Muscle of leg (tissue), 11 donors: ENCODE measurements around the gene CTNNA2. TPM values are rescaled to one million over a fixed set of nuclear protein-coding genes. Genes with fewer than 3 reads are reported as not detected.

Experiments
- DNase-seq: peaks from one replicate; pipeline ENCODE4 v3.0.0; 2013
- H3K27ac ChIP-seq: one replicate; pipeline ENCODE4 v1.5.1; 2013; ENCODE audit warnings: mild to moderate bottlenecking, low read length, control low read depth
- H3K27me3 ChIP-seq: one replicate; pipeline ENCODE4 v1.6.1; 2013; ENCODE audit warnings: low read length; ENCODE audit not compliant: control insufficient read depth, insufficient read depth
- H3K36me3 ChIP-seq: one replicate; pipeline ENCODE4 v1.6.1; 2013; ENCODE audit warnings: low read length; ENCODE audit not compliant: control insufficient read depth, insufficient read depth
- H3K4me1 ChIP-seq: one replicate; pipeline ENCODE4 v1.6.1; 2013; ENCODE audit warnings: low read length; ENCODE audit not compliant: control insufficient read depth, insufficient read depth
- H3K4me3 ChIP-seq: one replicate; pipeline ENCODE4 v1.5.1; 2013; ENCODE audit warnings: low read length, control low read depth
- H3K9me3 ChIP-seq: replicated peaks from 2 replicates; pipeline ENCODE4 v1.6.1; 2013; ENCODE audit warnings: low read depth, low read length; ENCODE audit not compliant: control insufficient read depth
- WGBS: methylation state at CpG from one replicate; pipeline ENCODE4 v1.1.5; 2013; ENCODE audit warnings: missing lambda C conversion rate; ENCODE audit not compliant: insufficient coverage; 5-methylcytosine and 5-hydroxymethylcytosine counted together
- polyA plus RNA-seq, 8 donors: library from polyadenylated mRNA; unstranded; fragments of 120-200 nt; gene quantifications; one replicate each; pipeline versions ENCODE4 v1.2.1 to v1.2.3, GENCODE V29; 2013; ENCODE audit warnings: inconsistent platforms in 1 of 8, low replicate concordance in 1 of 8; ENCODE audit not compliant: insufficient read length in 8 of 8, insufficient read depth in 1 of 8
- total RNA-seq: library from RNA; stranded (reverse); fragments of 120-200 nt; gene quantifications from one replicate; pipeline ENCODE4 v1.2.4, GENCODE V29; 2013

Gene CTNNA2
- total and polyA plus RNA-seq, 9 donors: 0.28 to 1.0 (median 0.69) TPM

DNA sequence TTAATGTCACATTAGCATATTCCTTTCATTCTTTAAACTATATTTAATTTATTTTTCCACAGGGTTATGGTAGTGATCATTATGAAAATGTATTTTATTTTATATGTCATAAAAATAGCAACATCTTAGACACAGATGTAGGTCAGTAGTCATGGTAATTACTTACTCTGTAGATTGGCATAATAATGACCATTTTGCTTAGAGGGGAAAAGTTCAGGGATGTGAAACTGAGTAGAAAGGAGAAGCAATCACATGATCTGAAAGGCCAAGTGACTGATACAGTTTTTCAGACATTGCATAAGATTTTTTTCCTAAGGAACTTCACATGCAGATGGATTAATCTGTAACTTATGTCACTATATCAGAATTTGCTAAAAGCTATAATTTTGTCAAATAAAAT, 286.9 kb downstream of the CTNNA2 start:
- peak; percentile 59 for DNase-seq
- Histone ChIP-seq H3K27me3 (no peaks in the 10 kb centered on the region), H3K9me3 (no peaks in the 10 kb centered on the region), H3K36me3 (no peaks in the 10 kb centered on the region), H3K4me3 (no peak overlapping the region), H3K4me1 (no peaks in the 10 kb centered on the region), H3K27ac (no peak overlapping the region)

DNA sequence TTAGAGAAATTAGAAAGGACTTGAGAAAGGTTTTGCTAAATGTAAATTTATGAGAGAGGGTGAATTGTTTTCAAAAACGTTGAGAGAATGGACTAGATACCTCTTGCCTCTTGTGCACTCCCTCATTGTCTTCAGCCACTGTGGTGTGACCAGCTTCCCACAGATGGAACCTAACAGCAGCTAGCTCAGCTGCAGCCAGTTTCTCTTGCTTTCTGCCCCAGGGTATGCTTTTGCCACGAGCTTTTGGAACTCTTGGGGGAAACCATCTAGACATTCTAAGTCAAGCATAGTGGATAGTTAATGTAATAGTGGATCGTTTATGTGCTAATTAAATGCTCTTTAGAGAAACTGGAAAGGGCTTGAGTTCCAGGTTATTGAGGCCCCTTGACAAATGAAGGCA, 288.2 kb downstream of the CTNNA2 start:
- no peaks in the 10 kb centered on the region for H3K27me3 ChIP-seq
- no peaks in the 10 kb centered on the region for H3K36me3 ChIP-seq
- no peaks in the 10 kb centered on the region for H3K4me1 ChIP-seq
- no peaks in the 10 kb centered on the region for H3K9me3 ChIP-seq
- no peak overlapping the region for H3K27ac ChIP-seq
- no peak overlapping the region for H3K4me3 ChIP-seq
- DNase-seq: no peak
- 81% methylated on average over 3 of the region's 3 CpGs for whole genome bisulfite sequencing

DNA sequence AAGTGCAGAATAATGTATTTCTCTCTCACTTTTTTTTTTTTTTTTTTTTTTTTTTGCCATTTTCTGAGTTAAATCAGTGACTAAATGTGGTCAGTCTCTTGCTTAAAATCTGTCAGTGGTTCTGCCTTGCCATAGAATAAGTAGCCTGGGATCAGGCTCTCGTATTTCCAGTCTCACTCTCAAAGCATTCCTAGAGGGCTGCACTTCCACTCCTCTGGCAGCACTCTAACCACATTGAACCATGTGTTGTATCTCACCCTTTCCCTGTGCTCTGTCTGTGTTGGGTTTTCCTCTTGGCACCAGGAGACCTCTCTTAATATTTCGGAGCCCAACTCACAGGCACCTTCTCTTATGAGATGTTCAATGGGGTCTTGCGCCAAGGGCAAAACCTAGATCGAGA, 304.4 kb downstream of the CTNNA2 start:
- Histone ChIP-seq H3K4me3 (no peak overlapping the region), H3K27ac (no peak overlapping the region), H3K4me1 (no peaks in the 10 kb centered on the region), H3K9me3 (peaks cover 4% of the 10 kb centered on the region), H3K36me3 (no peaks in the 10 kb centered on the region), H3K27me3 (no peaks in the 10 kb centered on the region)
- DNase-seq: no peak
- 93% methylated on average over 3 of the region's 4 CpGs for WGBS

- H3K27ac ChIP-seq: no peak overlapping the region
- DNase-seq: peak; percentile 94
- H3K9me3 ChIP-seq: no peaks in the 10 kb centered on the region
- H3K4me1 ChIP-seq: no peaks in the 10 kb centered on the region
- no peaks in the 10 kb centered on the region for H3K36me3 ChIP-seq
- no peaks in the 10 kb centered on the region for H3K27me3 ChIP-seq
- WGBS: no CpG with 5 or more reads among the region's 4 CpGs
- H3K4me3 ChIP-seq: no peak overlapping the region
These were observed 307.4 kb downstream of the CTNNA2 start for GRCh38 chr2:79820281-79820680.

- Histone ChIP-seq H3K9me3 (no peaks in the 10 kb centered on the region), H3K4me3 (no peak overlapping the region), H3K4me1 (no peaks in the 10 kb centered on the region), H3K36me3 (no peaks in the 10 kb centered on the region), H3K27me3 (no peaks in the 10 kb centered on the region), H3K27ac (peak overlapping the region; percentile 24)
- peak; percentile 77 for DNase-seq
- no CpG with 5 or more reads among the region's 2 CpGs for WGBS
These were observed 309.3 kb downstream of the CTNNA2 start for GRCh38 chr2:79822136-79822535.

- no peak for DNase-seq
- 89% methylated on average over 2 of the region's 6 CpGs for WGBS
- Histone ChIP-seq H3K27me3 (no peaks in the 10 kb centered on the region), H3K36me3 (no peaks in the 10 kb centered on the region), H3K9me3 (no peaks in the 10 kb centered on the region), H3K4me1 (no peaks in the 10 kb centered on the region), H3K4me3 (no peak overlapping the region), H3K27ac (no peak overlapping the region)
These were observed 311.4 kb downstream of the CTNNA2 start for GRCh38 chr2:79824086-79824786.

GRCh38 chr2:79827881-79828280, 315.0 kb downstream of the CTNNA2 start:
- Histone ChIP-seq H3K4me1 (no peaks in the 10 kb centered on the region), H3K27ac (no peak overlapping the region), H3K9me3 (no peaks in the 10 kb centered on the region), H3K36me3 (no peaks in the 10 kb centered on the region), H3K4me3 (no peak overlapping the region), H3K27me3 (no peaks in the 10 kb centered on the region)
- no peak for DNase-seq
- WGBS: no CpG with 5 or more reads among the region's 1 CpG

DNA sequence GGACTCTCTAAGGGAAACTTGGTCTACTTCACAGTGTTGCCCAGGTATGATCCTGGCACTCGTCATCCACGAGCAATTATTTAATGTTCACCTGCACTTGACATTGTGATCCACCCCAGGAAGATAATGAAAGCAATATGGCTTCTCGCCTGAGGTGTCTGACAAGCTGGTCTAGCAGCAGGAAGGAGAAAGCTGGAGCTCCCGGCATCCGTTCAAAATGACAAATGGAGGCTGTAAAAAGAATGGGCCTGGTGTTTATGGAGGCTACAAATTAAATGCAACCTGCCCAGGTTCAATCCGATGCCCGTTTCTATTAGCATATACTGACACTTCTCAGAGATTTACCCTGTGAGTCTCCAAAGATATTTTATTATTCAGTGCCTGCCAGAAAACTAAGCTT, 317.6 kb downstream of the CTNNA2 start:
- no peak for DNase-seq
- 55% methylated on average over 3 of the region's 7 CpGs for WGBS
- H3K27me3 ChIP-seq: no peaks in the 10 kb centered on the region
- H3K4me1 ChIP-seq: no peaks in the 10 kb centered on the region
- no peaks in the 10 kb centered on the region for H3K9me3 ChIP-seq
- H3K4me3 ChIP-seq: no peak overlapping the region
- no peaks in the 10 kb centered on the region for H3K36me3 ChIP-seq
- H3K27ac ChIP-seq: no peak overlapping the region

DNA sequence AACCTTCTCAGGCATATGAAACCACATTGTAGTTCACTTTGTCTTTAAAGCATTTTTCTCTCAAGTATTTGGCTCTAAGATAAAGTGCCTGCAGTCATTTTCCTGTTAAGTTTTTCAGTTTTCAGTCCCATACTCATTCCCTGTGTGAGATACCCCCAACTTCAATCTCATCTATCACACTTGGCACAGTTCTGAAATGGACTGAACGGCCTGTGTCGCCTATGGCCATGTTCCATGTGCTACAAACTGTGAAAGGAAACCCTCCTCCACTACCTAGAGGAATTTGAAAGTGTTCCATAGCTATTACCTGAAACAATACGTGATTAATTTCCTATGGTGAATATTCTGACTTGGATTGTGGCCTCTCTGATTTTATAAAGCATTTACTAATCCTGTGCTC, 319.1 kb downstream of the CTNNA2 start:
- WGBS: no CpG with 5 or more reads among the region's 3 CpGs
- no peak for DNase-seq

DNA sequence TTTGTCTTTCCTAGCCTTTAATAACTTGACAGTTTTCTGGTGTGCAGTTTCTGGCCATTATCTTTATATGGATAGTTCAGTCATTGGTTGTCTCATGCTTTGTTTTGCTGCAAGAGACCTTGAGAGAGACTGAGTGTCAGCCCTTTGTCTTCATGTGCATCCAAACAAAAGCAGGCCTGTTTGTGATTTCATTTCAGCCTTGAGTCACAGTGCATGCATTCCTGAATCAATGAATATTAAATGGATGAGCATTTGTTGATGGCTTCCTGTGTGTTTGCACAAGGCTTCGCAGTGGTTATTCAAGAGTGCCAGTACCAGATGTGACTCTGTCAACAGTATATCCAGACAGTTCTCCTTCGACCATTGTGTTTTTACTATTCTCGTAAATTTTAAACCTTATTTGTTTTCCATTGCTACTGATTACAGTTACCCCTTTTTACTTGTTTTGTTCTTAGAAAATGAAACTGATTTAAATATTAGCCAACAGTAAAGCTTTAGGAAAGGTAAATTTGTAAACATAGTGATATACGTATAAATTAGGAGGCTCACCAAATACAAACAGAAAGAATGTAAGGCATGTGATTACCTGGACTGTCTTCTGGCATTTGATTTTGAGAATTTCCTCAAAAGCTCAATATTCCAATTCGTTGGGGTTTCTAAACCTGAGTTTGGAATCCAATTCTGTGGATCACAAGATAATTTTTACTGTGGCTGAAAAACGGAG, 319.8 kb downstream of the CTNNA2 start:
- 33% methylated on average over 1 of the region's 6 CpGs for WGBS
- no peak for DNase-seq
- Histone ChIP-seq H3K4me3 (no peak overlapping the region), H3K36me3 (no peaks in the 10 kb centered on the region), H3K27me3 (no peaks in the 10 kb centered on the region), H3K9me3 (no peaks in the 10 kb centered on the region), H3K27ac (no peak overlapping the region), H3K4me1 (no peaks in the 10 kb centered on the region)

More for the DNA sequence above, 319.1 kb downstream of the CTNNA2 start:
- Histone ChIP-seq H3K36me3 (no peaks in the 10 kb centered on the region), H3K9me3 (no peaks in the 10 kb centered on the region), H3K4me1 (no peaks in the 10 kb centered on the region), H3K27ac (no peak overlapping the region), H3K27me3 (no peaks in the 10 kb centered on the region), H3K4me3 (no peak overlapping the region)
